Immature natural killer cell (primary cell): ENCODE results near the gene BSCL2. TPM values are rescaled to one million over a fixed set of nuclear protein-coding genes. Genes with fewer than 3 reads are reported as not detected.

Experiments
- polyA plus RNA-seq, 3 donors: library from polyadenylated mRNA; unstranded; fragments of 300-500 nt; fragmentation: Illumina TruSeq; gene quantifications; one replicate each; pipeline ENCODE4 v1.2.3, GENCODE V29; 2021

BSCL2 gene
- polyA plus RNA-seq, 3 donors from 2014 or later, result 52.5 to 54.1 (median 53.6) TPM

Other genes starting within 250 kb of the BSCL2 start
- 100 to 1,000 TPM in 1 of 3 donors, 10 to 100 TPM in 2; 45.0 to 217 (median 57.2) TPM for gene AHNAK, start 160.6 kb downstream of the BSCL2 start, polyA plus RNA-seq
- gene EEF1G, start 133.5 kb downstream of the BSCL2 start, polyA plus RNA-seq, result 100 to 1,000 TPM; 628 to 849 (median 821) TPM
- gene TUT1, start 115.9 kb downstream of the BSCL2 start, polyA plus RNA-seq, result 10 to 100 TPM in 2 of 3 donors, 1 to 10 TPM in 1; 7.3 to 16.2 (median 12.5) TPM
- 10 to 100 TPM in 2 of 3 donors, 1 to 10 TPM in 1; 9.7 to 48.4 (median 22.4) TPM for gene MTA2, start 105.6 kb downstream of the BSCL2 start, polyA plus RNA-seq
- gene EML3, start 94.6 kb downstream of the BSCL2 start, polyA plus RNA-seq, result 10 to 100 TPM; 15.9 to 25.8 (median 17.9) TPM
- gene ROM1, start 94.2 kb downstream of the BSCL2 start, polyA plus RNA-seq, result 1 to 10 TPM in 2 of 3 donors, under 1 TPM in 1; 0.17 to 2.1 (median 1.6) TPM
- gene B3GAT3, start 85.4 kb downstream of the BSCL2 start, polyA plus RNA-seq, result 10 to 100 TPM; 35.5 to 54.1 (median 49.7) TPM
- gene GANAB, start 60.8 kb downstream of the BSCL2 start, polyA plus RNA-seq, result 100 to 1,000 TPM; 135 to 246 (median 167) TPM
- 10 to 100 TPM; 19.1 to 43.9 (median 22.4) TPM for gene INTS5, start 54.1 kb downstream of the BSCL2 start, polyA plus RNA-seq
- gene C11orf98, start 42.2 kb downstream of the BSCL2 start, polyA plus RNA-seq, result 100 to 1,000 TPM; 125 to 152 (median 136) TPM
- gene CSKMT, start 42.1 kb downstream of the BSCL2 start, polyA plus RNA-seq, result 1 to 10 TPM in 2 of 3 donors, not detected in 1; 2.1 to 4.4 TPM
- 10 to 100 TPM; 13.9 to 18.0 (median 14.0) TPM for gene UQCC3, start 35.8 kb downstream of the BSCL2 start, polyA plus RNA-seq
- gene LBHD1, start 35.2 kb downstream of the BSCL2 start, polyA plus RNA-seq, result 10 to 100 TPM in 1 of 3 donors, 1 to 10 TPM in 2; 6.3 to 11.4 (median 6.5) TPM
- 100 to 1,000 TPM in 2 of 3 donors, 10 to 100 TPM in 1; 93.1 to 152 (median 152) TPM for gene UBXN1, start 28.4 kb downstream of the BSCL2 start, polyA plus RNA-seq
- not detected for gene LRRN4CL, start 17.9 kb downstream of the BSCL2 start, polyA plus RNA-seq
- gene GNG3, start 252 bp upstream of the BSCL2 start, polyA plus RNA-seq, result not detected
- gene HNRNPUL2, start 20.0 kb upstream of the BSCL2 start, polyA plus RNA-seq, result 1 to 10 TPM in 2 of 3 donors, under 1 TPM in 1; 0.97 to 4.8 (median 1.1) TPM
- gene TTC9C, start 21.1 kb upstream of the BSCL2 start, polyA plus RNA-seq, result 10 to 100 TPM; 11.2 to 19.0 (median 14.5) TPM
- gene ZBTB3, start 46.7 kb upstream of the BSCL2 start, polyA plus RNA-seq, result 10 to 100 TPM in 1 of 3 donors, 1 to 10 TPM in 2; 4.1 to 14.2 (median 5.5) TPM
- gene POLR2G, start 54.2 kb upstream of the BSCL2 start, polyA plus RNA-seq, result 100 to 1,000 TPM; 397 to 564 (median 472) TPM
- gene TAF6L, start 64.0 kb upstream of the BSCL2 start, polyA plus RNA-seq, result 1 to 10 TPM; 3.8 to 9.6 (median 7.3) TPM
- gene TMEM179B, start 80.0 kb upstream of the BSCL2 start, polyA plus RNA-seq, result 100 to 1,000 TPM; 162 to 290 (median 174) TPM
- gene TMEM223, start 84.6 kb upstream of the BSCL2 start, polyA plus RNA-seq, result 10 to 100 TPM; 47.9 to 69.7 (median 63.2) TPM
- gene NXF1, start 98.0 kb upstream of the BSCL2 start, polyA plus RNA-seq, result 10 to 100 TPM; 42.9 to 73.3 (median 66.0) TPM
- gene STX5, start 124.6 kb upstream of the BSCL2 start, polyA plus RNA-seq, result 10 to 100 TPM; 46.9 to 47.7 (median 47.6) TPM
- 1 to 10 TPM in 2 of 3 donors, not detected in 1; 2.0 to 3.1 TPM for gene TEX54, start 125.4 kb upstream of the BSCL2 start, polyA plus RNA-seq
- 10 to 100 TPM; 28.8 to 39.0 (median 31.9) TPM for gene WDR74, start 132.2 kb upstream of the BSCL2 start, polyA plus RNA-seq
- 100 to 1,000 TPM; 134 to 162 (median 156) TPM for gene SLC3A2, start 173.5 kb upstream of the BSCL2 start, polyA plus RNA-seq
- gene CHRM1, start 213.9 kb upstream of the BSCL2 start, polyA plus RNA-seq, result not detected